ENCODE data around the gene HLA-DOB.
"Not testable (repeated sequence)": the region's sequence is repeated elsewhere in the genome, so short reads cannot be mapped to it uniquely, and the experiment has no call there.

HLA-DOB gene

GRCh38 chr6:32807020-32807580 lies 9.7 kb downstream of the HLA-DOB start:
- DNase-seq = no peak

- not testable (repeated sequence) for DNase-seq
Observed at GRCh38 chr6:32805404-32805803, 11.4 kb downstream of the HLA-DOB start.

GRCh38 chr6:32803416-32803815 lies 13.4 kb downstream of the HLA-DOB start:
- DNase-seq = no peak

- no peak for DNase-seq
Observed at GRCh38 chr6:32799740-32800139, 17.1 kb downstream of the HLA-DOB start.

- DNase-seq = no peak
Observed at GRCh38 chr6:32799168-32799567, 17.6 kb downstream of the HLA-DOB start.

- DNase-seq = peak; percentile 80 to 81
Observed at GRCh38 chr6:32796848-32797776, 19.7 kb downstream of the HLA-DOB start.

- DNase-seq = no peak
Observed at GRCh38 chr6:32794510-32794909, 22.3 kb downstream of the HLA-DOB start.

- DNase-seq = no peak
Observed at GRCh38 chr6:32792901-32793435, 23.8 kb downstream of the HLA-DOB start.

- no peak for DNase-seq
Observed at GRCh38 chr6:32790306-32790705, 26.5 kb downstream of the HLA-DOB start.

- DNase-seq = no peak
Observed at GRCh38 chr6:32785781-32786533, 30.8 kb downstream of the HLA-DOB start.

GRCh38 chr6:32782923-32783322 lies 33.9 kb downstream of the HLA-DOB start:
- DNase-seq = not testable (repeated sequence)

GRCh38 chr6:32779036-32779435 lies 37.8 kb downstream of the HLA-DOB start:
- no peak for DNase-seq

GRCh38 chr6:32775071-32775470 lies 41.7 kb downstream of the HLA-DOB start:
- no peak for DNase-seq

GRCh38 chr6:32774426-32774825 lies 42.4 kb downstream of the HLA-DOB start:
- DNase-seq = no peak

GRCh38 chr6:32772656-32773055 lies 44.1 kb downstream of the HLA-DOB start:
- DNase-seq = no peak

- no peak for DNase-seq
Observed at GRCh38 chr6:32764048-32764447, 52.8 kb downstream of the HLA-DOB start.

GRCh38 chr6:32763421-32763820 lies 53.4 kb downstream of the HLA-DOB start, which contains the start of gene HLA-DQB2:
TSS of gene HLA-DQB2 (minus strand) at chr6:32763532. CDS start at chr6:32763470, 62 bp downstream.
- DNase-seq = no peak
